C4-2B (cell line): Measurements from ENCODE around the gene PHF13.
"Not testable (repeated sequence)": the region's sequence is repeated elsewhere in the genome, so short reads cannot be mapped to it uniquely, and the experiment has no call there.

Experiments used
- ZFX ChIP-seq: fragments of 450-650 bp; IDR thresholded peaks from 2 replicates; pipeline ENCODE4 v1.6.1; 2017
- TF ChIP-seq, protein P1 (sequence below): fragments of 450-650 bp; conservative IDR thresholded peaks from 2 replicates; pipeline ENCODE4 v1.5.1; 2017; ENCODE audit warnings: mild to moderate bottlenecking

DNA sequence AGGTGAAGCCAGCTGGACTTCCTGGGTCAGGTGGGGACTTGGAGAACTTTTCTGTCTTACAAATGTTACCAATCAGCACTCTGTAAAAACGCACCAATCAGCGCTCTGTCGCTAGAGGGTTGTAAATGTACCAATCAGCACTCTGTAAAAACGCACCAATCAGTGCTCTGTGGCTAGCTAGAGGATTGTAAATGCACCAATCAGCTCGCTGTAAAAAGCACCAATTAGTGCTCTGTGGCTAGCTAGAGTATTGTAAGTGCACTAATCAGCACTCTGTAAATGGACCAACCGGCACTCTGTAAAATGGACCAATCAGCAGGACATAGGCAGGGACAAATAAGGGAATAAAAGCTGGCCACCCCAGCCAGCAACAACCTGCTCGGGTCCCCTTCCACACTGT lies 48.9 kb downstream of the PHF13 start:
- TF ChIP-seq, protein P1, sequence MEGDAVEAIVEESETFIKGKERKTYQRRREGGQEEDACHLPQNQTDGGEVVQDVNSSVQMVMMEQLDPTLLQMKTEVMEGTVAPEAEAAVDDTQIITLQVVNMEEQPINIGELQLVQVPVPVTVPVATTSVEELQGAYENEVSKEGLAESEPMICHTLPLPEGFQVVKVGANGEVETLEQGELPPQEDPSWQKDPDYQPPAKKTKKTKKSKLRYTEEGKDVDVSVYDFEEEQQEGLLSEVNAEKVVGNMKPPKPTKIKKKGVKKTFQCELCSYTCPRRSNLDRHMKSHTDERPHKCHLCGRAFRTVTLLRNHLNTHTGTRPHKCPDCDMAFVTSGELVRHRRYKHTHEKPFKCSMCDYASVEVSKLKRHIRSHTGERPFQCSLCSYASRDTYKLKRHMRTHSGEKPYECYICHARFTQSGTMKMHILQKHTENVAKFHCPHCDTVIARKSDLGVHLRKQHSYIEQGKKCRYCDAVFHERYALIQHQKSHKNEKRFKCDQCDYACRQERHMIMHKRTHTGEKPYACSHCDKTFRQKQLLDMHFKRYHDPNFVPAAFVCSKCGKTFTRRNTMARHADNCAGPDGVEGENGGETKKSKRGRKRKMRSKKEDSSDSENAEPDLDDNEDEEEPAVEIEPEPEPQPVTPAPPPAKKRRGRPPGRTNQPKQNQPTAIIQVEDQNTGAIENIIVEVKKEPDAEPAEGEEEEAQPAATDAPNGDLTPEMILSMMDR: not testable (repeated sequence)
- TF ChIP-seq ZFX: not testable (repeated sequence)
